H1 (cell line): ENCODE data around the gene GDAP1L1.

Source experiments
- CTCF ChIP-seq, 3 experiments: IDR thresholded peaks; 1 replicate in 2 of 3; 2 replicates in 1 of 3; pipeline versions ENCODE4 v1.5.1 to v1.6.1; 2011; ENCODE audit warnings: low read length in 3 of 3, mild to moderate bottlenecking in 3 of 3, inconsistent platforms in 2 of 3, low read depth in 1 of 3, moderate library complexity in 1 of 3; ENCODE audit not compliant: insufficient read depth in 1 of 3; ENCODE audit errors: control extremely low read depth in 1 of 3
- JUND ChIP-seq: IDR thresholded peaks from 2 replicates; pipeline ENCODE4 v1.6.1; 2011; ENCODE audit warnings: mild to moderate bottlenecking, improper control_type of control experiment, low read length
- RAD21 ChIP-seq, 2 experiments: IDR thresholded peaks in 1 of 2; conservative IDR thresholded peaks in 1 of 2; 2 replicates each; pipeline ENCODE4 v1.6.1; 2011; ENCODE audit warnings: low read depth in 2 of 2, low read length in 2 of 2, improper control_type of control experiment in 1 of 2, inconsistent platforms in 1 of 2, mild to moderate bottlenecking in 1 of 2, moderate library complexity in 1 of 2
- RNF2 ChIP-seq: fragments of 200-900, 300-1000 bp; sonication (generic); IDR thresholded peaks from 2 replicates; pipeline ENCODE4 v1.7.1; 2016; ENCODE audit warnings: borderline replicate concordance, low read depth, mild to moderate bottlenecking, antibody characterized with exemption, low read length; ENCODE audit not compliant: poor library complexity, severe bottlenecking; ENCODE audit errors: missing control alignments

DNA sequence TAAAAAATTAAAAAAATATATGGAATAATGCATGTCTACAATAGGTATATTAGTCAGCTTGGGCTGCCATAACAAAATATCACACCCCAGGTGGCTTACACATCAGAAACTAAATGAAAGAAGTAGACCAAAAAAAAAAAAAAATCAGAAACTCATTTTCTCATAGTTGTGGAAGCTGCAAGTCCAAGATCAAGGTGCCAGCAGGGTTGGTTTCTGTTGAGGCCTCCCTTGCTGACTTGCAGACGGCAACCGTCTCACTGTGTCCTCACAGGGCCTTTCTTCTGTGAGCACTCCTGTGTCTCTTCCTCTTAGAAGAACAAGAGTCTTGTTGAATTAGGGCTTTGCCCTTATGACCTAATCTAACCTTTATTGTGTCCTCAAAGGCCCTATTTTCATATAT lies 11.4 kb upstream of the GDAP1L1 start:
- no peak for TF ChIP-seq JUND
- no peak for TF ChIP-seq CTCF (IDR thresholded peaks at IDR 0.05; ENCODE audit: control extremely low read depth in 1 of 3, insufficient read depth in 1 of 3, low read depth in 1 of 3, low read length in 3 of 3)
- TF ChIP-seq RAD21 (IDR thresholded peaks at IDR 0.05 in 1 of 2, conservative IDR thresholded peaks at IDR 0.05 in 1 of 2; ENCODE audit: low read depth in 2 of 2, low read length in 2 of 2), result no peak
- no peak for TF ChIP-seq RNF2
